ENCODE data around the gene NIPBL.
"Not testable (repeated sequence)": the region's sequence is repeated elsewhere in the genome, so short reads cannot be mapped to it uniquely, and the experiment has no call there.

The NIPBL gene

GRCh38 chr5:36902353-36902752 lies 25.8 kb downstream of the NIPBL start:
- DNase-seq = no peak

- DNase-seq = no peak
These were observed 28.1 kb downstream of the NIPBL start for GRCh38 chr5:36904677-36905076.

GRCh38 chr5:36908544-36909260 lies 32.1 kb downstream of the NIPBL start:
- no peak for DNase-seq

- DNase-seq = no peak
These were observed 39.1 kb downstream of the NIPBL start for GRCh38 chr5:36915653-36916052.

GRCh38 chr5:36916614-36917013 lies 40.0 kb downstream of the NIPBL start:
- DNase-seq = not testable (repeated sequence)

GRCh38 chr5:36917358-36917757 lies 40.8 kb downstream of the NIPBL start:
- not testable (repeated sequence) for DNase-seq

GRCh38 chr5:36919238-36919637 lies 42.7 kb downstream of the NIPBL start:
- DNase-seq = no peak

GRCh38 chr5:36919650-36920049 lies 43.1 kb downstream of the NIPBL start:
- no peak for DNase-seq

- no peak for DNase-seq
These were observed 52.4 kb downstream of the NIPBL start for GRCh38 chr5:36928947-36929346.

- no peak for DNase-seq
These were observed 52.9 kb downstream of the NIPBL start for GRCh38 chr5:36929438-36929837.

GRCh38 chr5:36932056-36932455 lies 55.5 kb downstream of the NIPBL start:
- DNase-seq = no peak

GRCh38 chr5:36932699-36933098 lies 56.1 kb downstream of the NIPBL start:
- DNase-seq = no peak

GRCh38 chr5:36934740-36935356 lies 58.3 kb downstream of the NIPBL start:
- DNase-seq = no peak

GRCh38 chr5:36935805-36936204 lies 59.2 kb downstream of the NIPBL start:
- no peak for DNase-seq

GRCh38 chr5:36936309-36936708 lies 59.7 kb downstream of the NIPBL start:
- DNase-seq = no peak

- no peak for DNase-seq
These were observed 61.6 kb downstream of the NIPBL start for GRCh38 chr5:36938129-36938528.

- no peak for DNase-seq
These were observed 63.6 kb downstream of the NIPBL start for GRCh38 chr5:36939969-36940858.

GRCh38 chr5:36943584-36943983 lies 67.0 kb downstream of the NIPBL start:
- DNase-seq = no peak

GRCh38 chr5:36944024-36944423 lies 67.5 kb downstream of the NIPBL start:
- DNase-seq = no peak

- peak; percentile 42 for DNase-seq
These were observed 68.1 kb downstream of the NIPBL start for GRCh38 chr5:36944607-36945225.

GRCh38 chr5:36945687-36946086 lies 69.1 kb downstream of the NIPBL start:
- DNase-seq = no peak

GRCh38 chr5:36946101-36946500 lies 69.5 kb downstream of the NIPBL start:
- no peak for DNase-seq

- DNase-seq = no peak
These were observed 71.5 kb downstream of the NIPBL start for GRCh38 chr5:36948041-36948440.
